GM19452 (cell line): ENCODE measurements around the gene ABCB1.
"Not testable (repeated sequence)": the region's sequence is repeated elsewhere in the genome, so short reads cannot be mapped to it uniquely, and the experiment has no call there.

Experiments
- ATAC-seq: cut with Tn5 transposase; IDR thresholded peaks from one replicate; pipeline ENCODE4 v1.9.1; 2021; ENCODE audit not compliant: unreplicated experiment

Gene ABCB1

GRCh38 chr7:87580636-87581035 lies 20.0 kb downstream of the ABCB1 start:
- ATAC-seq: no peak

- ATAC-seq: no peak
Observed at GRCh38 chr7:87575521-87575920, 25.2 kb downstream of the ABCB1 start.

DNA sequence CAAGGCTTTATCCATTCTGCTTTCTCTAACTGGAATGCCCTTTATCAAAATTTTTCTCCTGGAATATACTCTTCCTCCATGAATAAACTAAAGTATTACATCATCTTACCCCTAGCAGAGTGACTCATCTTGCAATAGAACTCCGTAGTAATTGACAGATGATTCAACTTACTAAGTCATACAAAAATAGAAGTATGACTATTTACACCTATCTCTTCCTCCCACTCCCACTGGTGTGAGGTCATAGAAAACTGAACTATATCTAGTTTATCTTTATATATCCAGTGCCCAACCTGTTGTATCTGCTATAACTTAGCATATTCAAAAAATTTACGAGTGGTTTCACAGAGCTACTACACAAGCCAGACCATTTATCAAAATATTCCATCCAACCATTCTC lies 26.1 kb downstream of the ABCB1 start:
- no peak for ATAC-seq

GRCh38 chr7:87572513-87572912 lies 28.2 kb downstream of the ABCB1 start:
- not testable (repeated sequence) for ATAC-seq

DNA sequence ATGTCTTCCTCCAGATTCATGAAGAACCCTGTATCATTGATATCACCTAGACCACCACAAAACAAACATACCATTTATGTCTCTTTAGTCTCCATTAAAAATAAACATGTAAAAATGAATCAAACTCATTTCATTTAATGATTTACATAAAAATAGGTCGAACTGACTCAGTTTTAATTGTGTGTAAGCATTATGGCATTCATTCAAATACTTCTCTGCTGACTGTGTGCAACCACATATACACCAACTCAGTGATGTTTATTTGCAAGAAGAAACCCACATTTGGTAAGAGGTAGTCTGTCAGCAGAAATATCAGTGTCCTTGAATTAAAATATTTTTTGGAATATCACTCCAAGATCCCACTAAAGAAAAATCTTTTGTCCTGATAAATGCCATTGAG lies 30.5 kb downstream of the ABCB1 start:
- ATAC-seq: no peak

DNA sequence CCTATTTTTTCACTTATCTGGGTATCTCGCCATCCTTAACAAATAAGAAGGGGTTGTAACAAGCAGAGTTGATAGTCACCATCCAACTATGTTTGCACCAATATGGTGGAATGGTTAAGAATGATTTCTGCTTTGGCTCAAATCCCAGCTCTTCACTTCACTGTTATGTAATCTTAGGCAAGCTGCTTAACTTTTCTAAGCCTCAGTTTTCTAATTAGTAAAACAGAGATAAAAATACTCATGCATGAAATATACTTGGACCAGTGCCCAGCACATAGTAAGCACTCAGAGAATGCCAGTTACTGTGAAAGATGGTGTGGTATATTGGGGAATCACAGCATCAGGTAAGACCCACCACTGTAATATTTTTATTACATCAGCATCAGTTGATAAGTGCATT lies 33.6 kb downstream of the ABCB1 start:
- ATAC-seq: no peak

DNA sequence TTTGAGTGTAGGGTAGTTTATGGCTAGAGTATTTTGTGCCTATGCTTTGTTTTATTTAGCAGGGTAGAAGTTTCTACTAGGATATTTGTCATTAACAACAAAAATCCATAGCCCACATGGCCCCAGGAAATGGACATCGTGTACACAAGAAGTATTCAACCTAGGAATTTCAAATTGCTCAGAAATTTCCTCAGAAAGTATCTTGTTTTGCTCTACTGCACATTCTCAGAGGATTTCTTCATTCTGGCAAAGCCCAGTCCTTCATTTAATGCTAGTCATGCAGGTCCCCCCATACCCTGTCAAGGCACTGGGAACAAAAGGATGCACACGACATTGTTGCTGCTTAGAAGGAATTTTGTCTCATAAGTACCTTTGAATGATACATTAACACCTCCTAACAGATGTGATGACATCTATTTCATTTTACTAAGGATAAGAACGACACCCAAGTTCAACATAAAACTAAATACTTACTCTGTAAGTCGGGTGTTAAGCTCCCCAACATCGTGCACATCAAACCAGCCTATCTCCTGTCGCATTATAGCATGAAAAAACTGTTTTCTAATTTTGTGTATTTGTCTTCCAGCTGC lies 34.3 kb downstream of the ABCB1 start:
- ATAC-seq: no peak

GRCh38 chr7:87565877-87566276 lies 34.8 kb downstream of the ABCB1 start:
- no peak for ATAC-seq

- peak; percentile 85 for ATAC-seq
Observed at GRCh38 chr7:87564296-87564963, 36.3 kb downstream of the ABCB1 start.

DNA sequence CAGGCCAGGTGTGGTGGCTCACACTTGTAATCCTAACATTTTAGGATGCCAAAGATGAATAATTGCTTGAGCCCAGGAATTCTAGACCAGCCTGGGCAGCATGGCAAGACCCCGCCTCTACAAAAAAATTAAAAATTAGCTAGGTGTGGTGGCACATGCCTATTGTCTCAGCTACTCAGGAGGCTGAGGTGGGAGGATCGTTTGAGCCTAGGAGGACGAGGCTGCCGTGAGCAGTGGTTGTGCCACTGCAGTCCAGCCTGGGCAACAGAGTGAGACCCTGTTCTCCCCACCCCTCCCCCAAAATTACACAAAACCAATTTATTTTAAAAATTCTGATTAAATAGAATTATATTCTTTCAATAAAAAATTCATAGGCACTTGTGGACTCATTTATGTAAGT lies 39.0 kb downstream of the ABCB1 start:
- ATAC-seq: no peak

GRCh38 chr7:87561102-87561501 lies 39.6 kb downstream of the ABCB1 start:
- ATAC-seq: no peak

GRCh38 chr7:87552351-87552900 lies 48.3 kb downstream of the ABCB1 start:
- ATAC-seq: no peak

DNA sequence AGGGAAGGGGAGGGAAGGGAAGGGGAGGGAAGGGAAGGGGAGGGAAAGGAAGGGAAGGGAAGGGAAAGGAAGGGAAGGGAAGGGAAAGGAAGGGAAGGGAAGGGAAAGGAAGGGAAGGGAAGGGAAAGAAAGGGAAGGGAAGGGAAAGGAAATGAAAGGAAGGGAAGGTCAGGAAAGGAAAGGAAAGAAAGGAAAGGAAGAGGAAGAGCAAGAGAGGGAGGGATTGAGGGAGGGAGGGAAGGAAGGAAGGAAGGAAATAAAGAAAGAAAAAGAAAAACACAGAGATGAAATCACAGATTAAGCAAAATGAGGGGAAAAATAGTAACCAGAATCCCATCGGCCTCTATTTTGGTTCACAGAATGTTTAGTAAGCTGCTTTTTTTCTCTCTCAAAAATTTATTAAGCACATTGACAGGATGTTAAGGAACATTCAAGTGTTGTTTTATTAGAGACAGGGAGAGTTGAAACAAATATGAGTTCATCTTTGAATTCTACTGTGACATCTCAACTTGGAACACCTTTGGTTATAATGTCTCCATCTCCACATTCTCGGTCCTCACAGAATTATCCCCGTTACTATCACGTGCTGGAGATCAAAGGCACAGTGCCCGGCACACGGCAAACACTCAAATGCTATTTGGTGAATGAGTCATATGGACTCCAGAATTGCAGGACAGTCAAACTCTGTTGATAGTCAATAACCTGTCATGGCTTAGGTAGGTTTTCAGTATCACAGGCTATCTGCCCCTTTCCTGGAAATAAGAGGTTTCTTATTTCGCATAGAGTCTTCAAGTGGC lies 52.4 kb downstream of the ABCB1 start:
- no peak for ATAC-seq

DNA sequence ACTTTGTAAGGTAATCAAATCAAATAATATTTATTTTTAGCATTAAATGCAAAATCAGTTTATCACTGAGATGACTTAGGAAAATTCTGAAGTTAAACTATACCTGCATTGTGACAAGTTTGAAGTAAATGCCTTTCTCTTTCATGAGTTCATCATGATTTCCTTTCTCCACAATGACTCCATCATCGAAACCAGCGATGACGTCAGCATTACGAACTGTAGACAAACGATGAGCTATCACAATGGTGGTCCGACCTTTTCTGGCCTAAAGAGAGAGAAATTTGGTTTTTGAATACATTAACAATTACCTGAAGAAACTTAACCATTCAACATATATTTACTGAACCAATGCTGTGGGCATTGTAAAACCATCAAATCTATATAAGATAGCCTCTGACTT lies 54.9 kb downstream of the ABCB1 start:
- ATAC-seq: no peak

GRCh38 chr7:87543623-87544022 lies 57.1 kb downstream of the ABCB1 start:
- no peak for ATAC-seq

DNA sequence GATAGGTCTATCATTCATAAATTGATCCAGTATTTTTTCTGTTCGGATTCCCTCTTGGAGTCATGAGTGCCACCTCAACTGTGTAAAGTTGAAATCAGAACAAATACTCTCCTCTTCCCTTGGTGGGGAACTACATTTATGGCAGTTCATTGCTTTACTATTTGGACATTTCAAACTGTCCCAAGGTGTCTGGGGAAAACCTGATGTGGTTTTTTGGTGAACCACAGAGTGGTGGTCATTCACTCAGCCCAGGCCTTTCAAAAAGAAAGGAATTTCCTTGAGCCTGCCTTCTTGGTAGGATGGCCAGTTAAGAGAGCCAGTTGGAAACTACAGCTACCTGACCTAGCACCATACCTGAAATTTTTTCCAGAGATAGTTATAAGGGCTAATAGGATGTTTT lies 59.0 kb downstream of the ABCB1 start:
- ATAC-seq: no peak

GRCh38 chr7:87538052-87538451 lies 62.6 kb downstream of the ABCB1 start:
- ATAC-seq: no peak

DNA sequence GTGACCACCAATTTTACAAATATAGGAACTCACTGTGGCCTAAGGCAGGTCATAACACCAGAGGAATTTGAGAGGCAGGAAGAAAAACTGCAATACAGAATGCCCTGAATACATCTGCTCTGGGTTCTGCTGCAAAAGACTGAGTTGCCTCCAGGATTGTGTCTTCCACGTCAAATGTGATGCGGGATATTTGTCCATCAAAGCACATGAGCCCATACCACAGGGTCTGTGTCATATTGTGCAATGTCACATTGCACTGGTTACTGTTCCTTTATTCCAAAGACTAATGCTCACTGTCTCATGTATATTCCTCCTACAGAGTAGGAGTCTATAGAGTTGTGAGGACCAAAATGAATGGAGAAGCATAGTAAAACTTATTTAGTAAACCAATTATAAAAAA lies 66.6 kb downstream of the ABCB1 start:
- no peak for ATAC-seq

DNA sequence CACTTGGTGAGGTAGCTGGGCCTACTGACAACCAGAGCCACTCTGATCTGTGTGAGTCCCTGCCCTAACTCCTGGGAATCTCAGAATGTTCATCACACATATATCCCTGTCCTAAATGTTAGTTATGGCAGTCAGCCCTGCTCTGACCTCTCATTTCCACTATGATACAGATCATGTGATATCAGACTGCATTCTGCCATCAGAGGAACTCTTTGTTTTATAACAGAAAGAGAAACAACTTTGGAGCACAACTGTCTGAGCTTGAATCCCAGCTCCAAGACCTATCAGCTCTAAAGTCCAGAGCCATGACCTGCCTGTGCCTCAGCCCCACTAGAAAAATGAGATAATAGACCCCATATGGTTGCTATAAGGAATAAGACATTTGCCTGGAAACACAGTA lies 70.6 kb downstream of the ABCB1 start:
- ATAC-seq: no peak

- ATAC-seq: no peak
Observed at GRCh38 chr7:87528730-87529129, 72.0 kb downstream of the ABCB1 start.

GRCh38 chr7:87518735-87519134 lies 81.9 kb downstream of the ABCB1 start:
- ATAC-seq: no peak

DNA sequence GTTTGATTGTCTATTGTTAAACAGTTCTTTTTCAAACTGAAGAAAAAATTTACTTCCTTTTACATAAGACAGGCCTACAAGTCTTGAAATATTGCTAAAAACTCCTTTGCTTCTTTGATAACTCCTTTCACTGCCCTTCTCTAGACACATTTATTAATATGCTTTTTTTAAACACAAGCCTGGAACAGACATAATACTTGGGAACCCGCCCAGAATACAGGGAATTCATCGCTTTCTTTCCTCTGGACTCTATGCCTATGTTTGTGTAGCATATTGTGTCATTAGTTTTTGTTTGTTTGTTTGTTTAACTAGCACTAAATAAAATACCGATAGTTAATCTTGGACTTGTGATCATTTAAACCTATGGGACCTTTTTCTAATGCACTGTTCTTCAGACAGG lies 82.8 kb downstream of the ABCB1 start:
- no peak for ATAC-seq
